ENCODE results near the gene CRTAC1. TPM values are rescaled to one million over a fixed set of nuclear protein-coding genes. Genes with fewer than 3 reads are reported as not detected.

Gene CRTAC1
- polyA plus RNA-seq (2011; rRNA removed) (0.32 and 0.36 TPM in 2 replicates), polyA plus RNA-seq (2017; fragmentation: RNase III; extraction: RNeasy Plus Mini Kit Qiagen cat#74134 plus additional on column Dnase treatment) (0.39 to 0.42 TPM (median 0.42 TPM) in 3 replicates), polyA minus RNA-seq (2011; rRNA and poly(A)+ RNA removed) (0.10 and 0.54 TPM in 2 replicates)
- polyA plus RNA-seq (2012; cell fraction: cytosol; rRNA removed) = 0.56 and 0.82 TPM in 2 replicates
- 1.00 and 1.8 TPM in 2 replicates for polyA plus RNA-seq (2012; cell fraction: nucleus; rRNA removed)

- no peak for FAIRE-seq
These were observed at the start of gene CRTAC1 for GRCh38 chr10:98030093-98030821. CRTAC1 (minus strand) TSS chr10:98030621; CDS start chr10:98030472, 149 bp downstream.

GRCh38 chr10:98078774-98079173 is 48.4 kb upstream of the CRTAC1 start:
- H3K4me3 ChIP-seq = no peak overlapping the region
- no peak overlapping the region for H3K4me2 ChIP-seq
- no peak for TF ChIP-seq POLR2A (IDR thresholded peaks at IDR 0.05; ENCODE audit: low read length)
- no peak overlapping the region for H3K27ac ChIP-seq
- DNase-seq (ENCODE audit: low read depth in 1 of 2, low spot score in 1 of 2) (no peak), FAIRE-seq (no peak), ATAC-seq (no peak)
- 58% methylated on average over 1 of the region's 1 CpG for WGBS (ENCODE audit: missing lambda C conversion rate)
- no peaks in the 10 kb centered on the region for H3K9me3 ChIP-seq
- CTCF ChIA-PET = no interaction called here
- no peaks in the 10 kb centered on the region for H3K4me1 ChIP-seq
- POLR2A ChIA-PET = no interaction called here

More at GRCh38 chr10:98030093-98030821, at the start of gene CRTAC1:
- 0% methylated on average over 4 of the region's 86 CpGs for WGBS (ENCODE audit: missing lambda C conversion rate)
- H3K9me3 ChIP-seq = no peaks in the 10 kb centered on the region
- TF ChIP-seq MYC (IDR thresholded peaks at IDR 0.05; ENCODE audit: borderline replicate concordance, low read length) (no peak), CEBPB (IDR thresholded peaks at IDR 0.05) (no peak), ZFP36 (IDR thresholded peaks at IDR 0.05; ENCODE audit: borderline replicate concordance, partially characterized antibody) (no peak), HEYL (CRISPR knock-in tag; IDR thresholded peaks at IDR 0.05) (no peak), E2F6 (IDR thresholded peaks at IDR 0.05; ENCODE audit: borderline replicate concordance, low read depth) (peak; percentile 40; the same call in 1 of the 2 replicates), SMC3 (IDR thresholded peaks at IDR 0.05) (no peak), CHD2 (IDR thresholded peaks at IDR 0.05; ENCODE audit: low read length, partially characterized antibody) (no peak), BHLHE40 (IDR thresholded peaks at IDR 0.05; ENCODE audit: low read depth, low read length) (no peak), PHF8 (IDR thresholded peaks at IDR 0.05; ENCODE audit: borderline replicate concordance, low read depth) (no peak), POLR2A (IDR thresholded peaks at IDR 0.05; ENCODE audit: low read length) (peak; percentile 26; the same call in 1 of the 2 replicates), RCOR1 (IDR thresholded peaks at IDR 0.05; ENCODE audit: low read depth, low read length) (no peak), CBX2 (IDR thresholded peaks at IDR 0.05; ENCODE audit: borderline replicate concordance, low read depth) (no peak), ELK1 (IDR thresholded peaks at IDR 0.05; ENCODE audit: low read depth, low read length) (no peak), ZSCAN20 (CRISPR knock-in tag; IDR thresholded peaks at IDR 0.05) (no peak), POLR2AphosphoS2 (conservative IDR thresholded peaks at IDR 0.05; ENCODE audit: low read length) (no peak), NR3C1 (IDR thresholded peaks at IDR 0.05) (no peak), ZC3H11A (IDR thresholded peaks at IDR 0.05) (no peak), NFE2L2 (conservative IDR thresholded peaks at IDR 0.05; ENCODE audit: low read length) (no peak)
- H3K4me1 ChIP-seq = peaks cover 15% of the 10 kb centered on the region; the same call in 1 of the 3 replicates
- ChIA-PET POLR2A (no interaction called here), CTCF (interaction anchor here (1.0 to 26.7 kb wide), 6 partner anchors 11 to 238 kb away, joined by 3 to 660 read pairs (median 34); no protein-coding TSS in a partner anchor)
- H3K4me3 ChIP-seq = peak within 1 kb of the TSS; percentile 46
- ATAC-seq = peak; percentile 57 to 76; a peak in 5 of 6 replicates
- peak within 1 kb of the TSS; percentile 96 for H3K4me2 ChIP-seq
- peak within 1 kb of the TSS in 1 of 2 experiments; percentile 72; a peak in 3 of 6 replicates for H3K27ac ChIP-seq
- DNase-seq (ENCODE audit: low read depth in 1 of 2, low spot score in 1 of 2) = peak; percentile 32

GRCh38 chr10:98077223-98077622 is 46.8 kb upstream of the CRTAC1 start:
- H3K9me3 ChIP-seq = no peaks in the 10 kb centered on the region
- WGBS (ENCODE audit: missing lambda C conversion rate) = 0% methylated on average over 1 of the region's 1 CpG
- DNase-seq (ENCODE audit: low read depth in 1 of 2, low spot score in 1 of 2) = no peak
- no peak for TF ChIP-seq NPAS2 (CRISPR knock-in tag; IDR thresholded peaks at IDR 0.05; ENCODE audit: borderline replicate concordance)
- TF ChIP-seq JUN (IDR thresholded peaks at IDR 0.05) = no peak
- no peak for TF ChIP-seq ZNF302 (CRISPR knock-in tag; IDR thresholded peaks at IDR 0.05)
- no peak overlapping the region for H3K27ac ChIP-seq
- ChIA-PET CTCF (interaction anchor here (1.6 to 1.8 kb wide), 2 partner anchors 26 to 35 kb away, joined by 4 to 8 read pairs; no protein-coding TSS in a partner anchor), POLR2A (no interaction called here)
- H3K4me2 ChIP-seq = no peak overlapping the region
- FAIRE-seq = no peak
- no peak overlapping the region for H3K4me3 ChIP-seq
- ATAC-seq = no peak
- no peaks in the 10 kb centered on the region for H3K4me1 ChIP-seq

Measured in A549 (cell line).